G401 (cell line): ENCODE results near the gene COCH. TPM values are rescaled to one million over a fixed set of nuclear protein-coding genes. Genes with fewer than 3 reads are reported as not detected.
A peak's percentile ranks its signal among the peaks of the same experiment; 100 is the strongest.
"Not testable (repeated sequence)": the region's sequence is repeated elsewhere in the genome, so short reads cannot be mapped to it uniquely, and the experiment has no call there.

Experiments
- DNase-seq: peaks from one replicate; pipeline ENCODE4 v3.0.0-alpha.2; 2015; ENCODE audit warnings: low spot score
- in situ Hi-C: cut with HindIII; loops from 2 replicates; pipeline ENCODE4 v1.10.0; 2016; ENCODE audit warnings: low sequenced_read_pairs, mixed read lengths
- total RNA-seq: library from RNA; depleted of rRNA; stranded (reverse); fragments of >200 nt; shearing (Covaris generic); gene quantifications from 2 replicates; pipeline ENCODE4 v1.2.3, GENCODE V29; 2014

COCH gene
- total RNA-seq, 1 experiment from 2014 or later = 0.07 TPM

DNA sequence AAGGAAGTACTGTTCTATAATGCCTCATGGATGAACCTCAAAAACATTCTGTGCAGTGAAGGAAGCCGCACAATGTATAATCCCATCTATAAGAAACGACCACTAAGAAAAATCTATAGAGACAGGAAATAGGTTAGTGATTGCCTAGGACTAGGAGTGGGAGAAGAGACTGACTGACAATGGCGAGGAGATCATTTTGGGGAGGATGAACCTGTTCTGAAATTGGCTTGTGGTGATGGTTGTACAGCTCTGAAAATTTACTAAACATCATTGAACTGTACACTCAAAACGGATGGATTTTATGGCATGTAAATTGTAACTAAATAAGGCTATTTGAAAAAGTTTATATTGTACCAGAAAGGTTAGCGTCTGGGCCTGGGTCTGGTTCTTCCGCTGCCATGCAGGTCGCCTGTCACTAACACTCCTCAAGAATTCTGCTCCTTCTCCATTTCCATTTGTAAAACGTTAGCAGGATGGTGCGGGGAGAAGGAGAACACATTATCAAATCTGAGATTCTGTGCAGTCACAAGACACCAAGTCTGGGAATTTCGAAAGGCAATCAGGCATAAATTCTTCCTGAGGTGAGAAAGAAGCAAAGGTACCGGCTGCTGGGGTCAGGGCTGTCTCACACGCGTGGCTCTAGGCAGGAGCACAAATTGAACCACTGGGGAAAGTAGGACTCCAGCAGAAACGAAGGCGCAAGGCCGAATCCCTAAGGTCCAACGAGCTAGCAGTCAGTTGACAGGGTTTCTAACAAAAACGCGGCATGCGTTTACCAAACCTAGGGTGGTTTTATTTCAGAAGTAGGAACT, 845 bp upstream of the COCH start:
- in situ Hi-C loops = no loop called here
- no peak for DNase-seq

DNA sequence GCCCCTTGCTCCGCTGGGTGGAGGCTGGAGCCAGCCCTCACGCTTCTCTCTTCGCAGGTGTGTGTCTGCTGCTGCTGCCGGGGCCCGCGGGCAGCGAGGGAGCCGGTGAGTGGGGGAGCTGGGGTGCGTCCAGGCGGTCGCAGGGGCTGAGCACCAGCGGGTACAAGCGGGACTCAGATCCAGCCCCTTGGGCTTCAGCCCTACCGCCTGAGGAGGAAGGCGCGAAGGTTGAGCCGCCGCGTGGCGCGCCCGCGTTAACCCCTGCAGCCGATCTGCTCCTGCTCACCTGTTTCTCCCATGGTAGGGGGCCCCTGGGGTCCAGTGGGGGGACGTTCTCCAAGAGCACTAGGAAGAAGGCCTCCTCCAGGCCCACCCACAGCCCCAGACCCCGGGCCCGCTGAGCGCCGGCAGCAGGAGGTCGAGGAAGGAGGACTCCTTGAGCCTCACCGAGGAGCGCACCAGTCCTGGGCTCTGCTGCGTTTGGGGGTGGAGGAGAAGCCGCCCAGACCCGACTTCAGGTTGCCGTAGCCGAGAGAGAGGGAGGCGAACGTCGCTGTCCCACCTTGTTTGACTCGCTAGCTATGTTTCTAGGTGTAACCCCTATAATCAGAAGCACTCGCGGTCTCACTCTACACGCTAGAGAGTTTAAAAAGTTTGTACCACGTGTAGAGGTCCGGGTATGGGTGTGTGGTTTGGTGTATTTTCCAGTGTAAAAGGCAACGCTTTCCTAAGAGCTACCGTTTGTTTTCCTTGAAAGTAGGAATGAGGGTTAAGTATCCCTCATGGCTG, 834 bp downstream of the COCH start:
- in situ Hi-C loops = no loop called here
- no peak for DNase-seq

DNA sequence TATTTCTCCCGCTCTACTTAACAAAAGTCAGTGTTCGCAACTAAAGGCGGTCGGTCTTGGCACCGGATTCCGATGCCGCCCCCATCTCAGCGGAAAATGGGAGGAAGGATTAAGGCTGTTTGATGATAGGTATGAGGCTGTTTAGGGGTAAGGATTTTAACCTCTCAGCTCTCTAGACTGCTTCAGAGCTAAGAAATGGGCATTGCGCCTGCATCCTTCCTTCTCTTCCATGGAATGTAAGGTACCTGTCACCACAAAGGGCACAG, 1.4 kb downstream of the COCH start:
- DNase-seq = no peak
- in situ Hi-C loops = no loop called here

DNA sequence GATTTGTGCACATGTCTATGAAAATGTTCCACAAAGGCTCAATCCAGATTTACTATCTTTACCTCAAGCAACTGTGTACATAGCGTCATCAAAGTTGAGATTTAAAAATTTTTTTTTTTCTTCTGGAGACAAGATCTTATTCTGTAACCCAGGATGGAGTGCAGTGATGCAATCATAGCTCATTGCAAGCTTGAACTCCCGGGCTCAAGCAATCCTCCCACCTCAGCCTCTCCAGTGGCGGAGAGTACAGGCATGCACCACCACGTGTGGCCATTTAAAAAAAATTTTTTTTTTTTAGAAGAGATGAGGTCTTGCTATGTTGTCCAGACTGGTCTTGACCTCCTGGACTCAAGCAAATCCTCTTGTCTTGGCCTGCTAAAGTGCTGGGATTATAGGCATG, 2.3 kb downstream of the COCH start:
- DNase-seq = no peak
- in situ Hi-C loops = no loop called here

DNA sequence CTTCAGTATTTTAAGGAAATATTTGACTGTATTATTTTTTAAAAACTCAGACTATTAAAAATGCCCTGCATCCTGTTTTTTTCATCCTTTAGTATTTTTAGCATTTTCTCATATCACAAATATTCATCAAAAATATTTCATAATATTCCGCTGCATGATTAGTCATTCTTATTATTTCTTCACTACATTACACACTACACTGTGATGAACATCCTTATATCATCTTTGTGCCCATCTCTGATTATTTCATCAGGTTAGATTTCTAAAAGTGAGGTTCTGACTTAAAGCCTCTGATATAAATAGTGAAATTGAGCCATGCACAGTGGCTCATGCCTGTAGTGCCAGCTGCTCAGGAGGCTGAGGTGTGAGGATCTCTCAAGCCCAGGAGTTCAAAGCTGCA, 8.1 kb downstream of the COCH start:
- DNase-seq = no peak
- in situ Hi-C loops = no loop called here

DNA sequence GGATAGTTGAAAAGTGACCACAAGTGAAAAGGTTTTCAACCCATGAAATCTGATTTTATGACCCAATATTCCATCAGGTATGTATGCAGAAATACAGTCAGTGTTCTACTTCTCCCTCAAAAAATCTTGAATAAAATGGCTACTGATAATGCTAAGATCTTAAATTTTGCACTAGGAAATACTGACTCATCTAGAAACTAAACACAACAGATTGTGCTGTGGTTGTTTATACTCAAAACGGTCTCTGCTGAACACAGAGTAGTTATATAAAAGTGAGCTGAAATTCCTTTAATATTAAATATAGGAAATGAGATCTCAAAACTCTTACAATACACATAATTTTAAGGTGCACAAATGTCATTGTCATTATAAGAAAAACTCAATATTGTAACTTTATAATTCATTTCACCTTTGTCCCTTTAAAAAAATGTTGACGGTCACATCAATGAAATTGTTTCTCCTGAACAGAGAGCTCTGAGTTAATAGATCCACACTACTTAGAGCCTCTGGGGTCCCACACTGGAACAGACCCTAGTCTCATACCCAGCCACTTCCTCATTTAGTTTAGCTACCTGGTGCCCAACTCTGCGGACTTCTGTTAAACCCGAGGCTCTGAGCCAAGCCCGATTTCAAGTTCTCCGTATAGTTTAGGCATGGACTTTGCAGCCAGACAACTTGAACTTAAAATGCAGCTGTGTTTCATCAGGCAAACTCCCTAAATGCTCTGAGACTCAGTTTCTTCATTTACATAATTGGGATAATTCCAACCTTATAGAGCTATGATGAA, 9.3 kb downstream of the COCH start:
- DNase-seq = no peak
- in situ Hi-C loops = no loop called here

DNA sequence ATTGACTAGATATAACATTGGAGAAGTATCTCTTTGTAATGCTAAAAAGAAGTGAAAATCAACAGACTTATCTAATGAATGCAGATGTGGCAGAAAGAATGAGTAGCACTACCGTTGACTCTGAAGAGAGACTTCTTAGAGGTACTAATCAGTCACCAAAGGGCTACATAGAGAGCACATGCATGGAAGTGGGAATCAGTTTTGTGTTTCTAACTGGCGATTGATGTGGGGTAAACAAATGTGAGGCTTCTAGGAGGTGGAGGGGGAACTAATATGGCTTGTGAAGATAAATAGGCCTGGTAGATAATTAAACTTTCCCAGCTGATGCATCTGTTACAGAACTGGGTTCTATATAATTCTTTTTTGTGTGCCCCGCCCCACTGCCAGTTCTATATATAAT, 10.5 kb downstream of the COCH start:
- no peak for DNase-seq
- in situ Hi-C loops = no loop called here

DNA sequence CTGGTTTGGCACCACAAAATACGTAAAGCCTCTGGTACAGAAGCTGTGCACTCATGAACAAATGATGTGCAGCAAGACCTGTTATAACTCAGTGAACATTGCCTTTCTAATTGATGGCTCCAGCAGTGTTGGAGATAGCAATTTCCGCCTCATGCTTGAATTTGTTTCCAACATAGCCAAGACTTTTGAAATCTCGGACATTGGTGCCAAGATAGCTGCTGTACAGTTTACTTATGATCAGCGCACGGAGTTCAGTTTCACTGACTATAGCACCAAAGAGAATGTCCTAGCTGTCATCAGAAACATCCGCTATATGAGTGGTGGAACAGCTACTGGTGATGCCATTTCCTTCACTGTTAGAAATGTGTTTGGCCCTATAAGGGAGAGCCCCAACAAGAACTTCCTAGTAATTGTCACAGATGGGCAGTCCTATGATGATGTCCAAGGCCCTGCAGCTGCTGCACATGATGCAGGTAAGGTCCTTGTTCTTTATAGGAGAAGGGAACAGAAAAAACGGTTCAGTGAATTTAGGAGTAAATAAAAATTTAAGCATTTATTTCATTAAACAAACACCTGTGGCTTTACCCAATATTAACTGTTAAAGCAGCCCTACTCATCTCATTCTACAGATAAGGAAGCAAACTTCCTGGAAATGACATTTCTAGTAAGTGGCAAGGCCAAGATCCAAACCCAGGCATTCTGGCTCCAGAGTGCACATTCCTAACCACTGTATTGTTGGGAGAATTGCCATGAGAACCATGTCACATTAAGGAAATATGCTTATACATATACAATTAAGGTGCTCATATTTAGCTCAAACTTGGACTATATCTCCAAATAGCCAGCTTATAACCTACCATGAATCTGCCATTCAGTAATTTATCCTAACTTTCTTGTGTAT, 11.7 kb downstream of the COCH start:
- no peak for DNase-seq
- in situ Hi-C loops = no loop called here

DNA sequence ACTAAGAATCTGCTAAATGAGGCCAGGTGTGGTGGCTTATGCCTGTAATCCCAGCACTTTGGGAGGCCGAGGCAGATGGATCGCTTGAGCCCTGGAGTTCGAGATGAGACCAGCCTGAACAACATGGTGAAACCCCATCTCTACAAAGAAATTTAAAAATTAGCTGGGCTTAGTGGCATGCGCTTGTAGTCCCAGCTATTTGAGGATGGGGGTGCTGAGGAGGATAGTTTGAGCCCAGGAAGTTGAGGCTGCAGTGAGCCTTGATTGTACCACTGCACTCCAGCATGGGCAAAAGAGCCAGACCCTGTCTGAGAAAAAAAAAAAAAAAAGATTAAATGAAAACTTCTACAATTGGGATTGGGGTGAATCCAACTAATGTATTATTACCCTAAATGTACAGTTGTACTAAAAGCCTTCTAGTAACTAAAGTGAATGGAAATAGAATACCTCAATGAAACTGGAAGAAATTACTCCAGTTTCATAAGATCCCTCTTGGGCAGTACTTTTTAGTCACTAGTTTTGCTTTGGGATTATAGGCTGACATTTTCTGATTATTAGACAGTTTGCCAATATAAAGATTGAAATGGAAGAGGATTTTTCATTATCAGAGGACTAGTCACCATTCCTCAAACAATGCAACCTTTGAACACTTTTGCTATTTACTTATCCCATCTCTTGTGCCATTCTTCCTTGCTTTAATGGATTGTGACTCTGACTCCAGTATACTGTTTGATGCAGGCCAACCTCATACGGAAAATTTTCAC, 14.3 kb downstream of the COCH start:
- in situ Hi-C loops = no loop called here

DNA sequence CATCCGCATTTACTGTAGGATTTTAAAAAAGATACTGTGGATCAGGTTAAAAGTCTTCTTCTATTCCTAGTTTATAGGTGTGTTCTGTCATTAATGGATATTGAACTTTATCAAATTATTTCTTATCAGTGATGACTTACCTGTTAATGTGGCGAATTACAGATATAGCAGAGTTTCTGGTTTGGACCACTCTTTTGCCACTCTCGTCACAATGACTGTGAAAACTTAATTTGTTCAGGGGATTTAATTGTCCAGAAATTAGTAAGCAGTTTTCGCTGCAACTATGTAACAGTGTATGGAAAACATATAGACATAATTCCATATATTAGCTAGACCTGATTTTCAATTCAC, 14.9 kb downstream of the COCH start:
- in situ Hi-C loops = no loop called here
- DNase-seq = no peak

More for the DNA sequence above, 14.3 kb downstream of the COCH start:
- DNase-seq = no peak

DNA sequence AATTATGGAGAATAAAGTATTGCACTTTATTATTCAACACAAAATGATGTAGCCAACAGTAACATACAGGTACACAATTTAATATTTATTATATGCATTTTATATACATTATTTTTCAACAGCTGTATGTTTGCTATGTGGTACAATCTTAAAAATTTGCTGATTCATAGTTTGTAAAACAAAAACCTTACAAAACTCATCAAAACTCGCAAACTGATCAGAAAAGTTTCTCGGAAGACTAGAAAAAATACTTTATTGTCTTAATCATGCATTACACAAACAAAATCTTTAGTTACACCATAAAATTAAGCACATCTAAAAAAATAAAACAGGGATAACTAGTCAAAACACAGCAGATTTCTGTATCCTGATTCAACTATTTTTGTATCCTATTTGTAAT, 19.5 kb downstream of the COCH start:
- DNase-seq = no peak
- in situ Hi-C loops = no loop called here

DNA sequence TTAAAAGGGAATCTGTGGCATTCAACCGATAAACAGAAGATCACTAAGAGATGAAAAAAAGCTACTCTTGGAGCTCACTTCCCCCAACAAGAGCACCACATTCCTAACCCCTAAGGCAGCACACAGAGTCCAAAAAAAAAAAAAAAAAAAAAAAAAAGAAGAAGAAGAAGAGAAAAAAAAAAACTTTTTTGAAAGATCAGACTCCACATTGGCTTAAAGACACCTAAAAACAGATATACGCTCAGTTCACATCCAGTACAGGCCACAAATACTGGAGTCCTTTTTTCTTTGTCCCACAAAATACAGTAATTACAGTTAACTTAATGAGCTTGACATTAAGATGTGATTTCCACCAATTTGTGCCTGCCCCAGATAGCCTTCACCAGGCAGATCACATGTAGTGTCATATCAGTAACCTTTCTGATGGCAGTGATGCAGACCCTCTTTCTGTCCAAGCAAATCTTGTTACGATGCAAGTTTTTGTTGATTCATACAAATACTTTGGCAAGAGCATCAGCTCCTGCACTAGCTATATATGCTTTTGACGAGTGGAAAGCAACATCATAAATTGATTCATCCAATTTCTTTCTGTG, 20.7 kb downstream of the COCH start:
- in situ Hi-C loops = no loop called here
- DNase-seq = no peak

DNA sequence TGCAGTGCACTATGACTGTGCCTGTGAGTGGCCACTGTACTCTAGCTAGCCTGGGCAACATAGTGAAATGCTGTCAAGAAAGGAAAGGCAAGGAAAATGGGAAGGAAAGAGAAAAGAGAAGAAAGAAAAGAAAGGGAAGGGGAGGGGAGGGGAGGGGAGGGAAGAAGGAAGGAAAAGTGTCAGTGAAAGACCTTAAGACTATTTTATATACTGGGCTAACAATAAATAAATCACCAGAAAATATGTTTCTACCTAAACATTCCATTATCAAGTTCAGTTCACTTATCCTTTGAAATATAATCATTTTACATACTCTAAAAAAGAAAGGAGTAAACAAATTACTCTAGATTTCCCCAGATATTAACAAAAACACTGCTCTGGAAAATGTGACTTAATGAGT, 22.1 kb downstream of the COCH start:
- no peak for DNase-seq
- in situ Hi-C loops = no loop called here

DNA sequence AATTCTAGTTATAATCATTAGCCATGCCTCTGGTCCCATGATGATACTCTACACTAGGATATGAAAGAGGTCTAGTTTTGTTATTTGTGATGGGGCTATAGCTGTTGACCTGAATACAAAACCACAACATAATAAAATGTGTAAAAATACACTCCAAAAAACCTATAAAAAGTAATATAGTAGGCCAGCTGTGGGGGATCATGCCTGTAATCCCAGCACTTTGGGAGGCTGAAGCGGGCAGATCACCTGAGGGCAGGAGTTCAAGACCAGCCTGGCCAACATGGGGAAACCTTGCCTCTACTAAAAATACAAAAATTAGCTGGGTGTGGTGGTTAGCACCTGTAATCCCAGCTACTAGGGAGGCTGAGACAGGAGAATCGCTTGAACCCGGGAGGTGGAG, 22.8 kb downstream of the COCH start:
- in situ Hi-C loops, DNase-seq: not testable (repeated sequence)

DNA sequence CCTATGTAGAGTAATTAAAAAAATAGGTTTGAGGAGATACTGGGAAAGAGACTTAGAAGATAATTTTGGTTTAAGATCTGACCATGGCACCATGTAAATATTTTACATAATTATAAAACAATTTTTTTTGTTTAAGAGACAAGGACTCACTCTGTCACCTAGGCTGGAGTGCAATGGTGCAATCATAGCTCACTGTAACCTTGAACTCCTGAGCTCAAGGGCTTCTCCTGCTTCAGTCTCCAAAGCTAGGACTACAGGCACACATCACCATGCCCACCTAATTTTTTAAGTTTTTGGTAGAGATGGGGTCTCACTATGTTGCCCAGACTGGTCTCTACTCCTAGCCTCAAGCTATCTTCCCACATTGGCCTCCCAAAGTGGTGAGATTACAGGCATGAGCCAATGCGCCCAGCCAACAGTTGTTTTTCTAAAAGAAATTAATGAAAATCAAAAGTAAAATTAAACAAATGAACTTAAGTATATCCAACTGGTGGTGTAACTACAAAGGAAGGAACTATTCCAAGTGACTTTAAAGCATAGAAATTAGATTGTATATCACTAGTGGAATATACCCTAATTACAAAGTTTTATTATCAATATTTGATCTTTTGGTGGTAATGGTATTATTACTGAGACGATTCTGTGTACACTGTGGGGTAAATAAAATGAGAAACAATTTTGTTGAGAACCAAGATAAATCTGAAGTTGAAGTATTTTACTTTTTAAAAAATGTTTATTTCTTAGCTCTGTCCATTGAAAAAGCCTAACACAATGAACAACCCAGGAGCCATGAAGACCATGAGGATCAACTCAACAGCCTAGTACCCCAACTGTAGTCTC, 29.1 kb downstream of the COCH start:
- in situ Hi-C loops = no loop called here
- DNase-seq = no peak

DNA sequence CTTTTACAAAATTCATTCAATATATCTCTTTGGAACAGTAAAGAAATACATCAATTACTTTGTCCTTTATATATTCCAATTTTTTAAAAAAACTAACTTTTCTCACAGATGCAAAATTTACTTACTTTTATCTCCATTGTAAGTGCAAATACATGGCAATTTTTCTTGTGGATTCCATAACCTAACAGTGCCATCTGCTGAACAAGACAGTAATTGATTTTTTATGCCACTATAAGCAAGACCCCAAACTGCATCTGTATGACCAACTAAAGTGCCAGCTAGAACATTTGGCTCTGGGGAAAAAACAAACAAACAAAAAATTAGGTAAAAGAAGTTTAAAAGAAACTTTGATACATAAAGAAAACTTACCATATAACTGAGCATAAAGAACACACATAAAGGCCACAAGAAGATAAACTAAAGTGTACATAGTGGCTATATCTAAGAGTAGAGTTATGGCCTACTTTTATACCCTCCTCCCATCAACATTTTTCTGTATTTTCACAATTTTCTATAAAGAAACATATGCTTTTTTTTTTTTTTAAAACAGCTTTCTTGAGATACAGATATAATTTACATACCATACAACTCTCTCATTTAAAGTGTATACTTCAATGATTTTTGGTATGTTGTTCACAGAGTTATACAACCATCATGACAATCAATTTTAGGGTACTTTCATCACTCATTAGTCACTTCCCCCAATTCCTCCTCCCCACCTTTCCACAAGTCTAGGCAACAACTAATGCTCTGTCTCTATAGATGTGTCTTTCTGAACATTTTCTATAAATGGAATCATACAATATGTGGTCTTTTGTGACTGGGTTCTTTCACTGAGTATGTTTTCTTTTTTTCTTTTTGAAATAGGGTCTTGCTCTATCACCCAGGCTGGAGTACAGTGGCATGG, 32.6 kb downstream of the COCH start:
- peak; percentile 13 for DNase-seq
- in situ Hi-C loops = no loop called here
